Ishikawa (cell line): ENCODE data around the gene PER2.

Experiments used
- CEBPB ChIP-seq: IDR thresholded peaks from 2 replicates; pipeline ENCODE4 v1.6.1; 2012
- CREB1 ChIP-seq: IDR thresholded peaks from 2 replicates; pipeline ENCODE4 v1.6.1; 2012; ENCODE audit warnings: low read depth
- EGR1 ChIP-seq: IDR thresholded peaks from 2 replicates; pipeline ENCODE4 v1.6.1; 2012
- EP300 ChIP-seq: IDR thresholded peaks from 2 replicates; pipeline ENCODE4 v1.6.1; 2012; ENCODE audit warnings: borderline replicate concordance
- FOXM1 ChIP-seq: IDR thresholded peaks from 2 replicates; pipeline ENCODE4 v1.6.1; 2012; ENCODE audit warnings: low read depth, borderline replicate concordance
- NFIC ChIP-seq: IDR thresholded peaks from 2 replicates; pipeline ENCODE4 v1.6.1; 2012
- RAD21 ChIP-seq: IDR thresholded peaks from 2 replicates; pipeline ENCODE4 v1.6.1; 2012; ENCODE audit warnings: low read depth
- TAF1 ChIP-seq: IDR thresholded peaks from 2 replicates; pipeline ENCODE4 v1.6.1; 2012; ENCODE audit warnings: low read depth, mild to moderate bottlenecking
- TCF12 ChIP-seq: IDR thresholded peaks from 2 replicates; pipeline ENCODE4 v1.6.1; 2012; ENCODE audit warnings: low read depth
- TEAD4 ChIP-seq: IDR thresholded peaks from 2 replicates; pipeline ENCODE4 v1.6.1; 2012
- USF1 ChIP-seq: IDR thresholded peaks from 2 replicates; pipeline ENCODE4 v1.6.1; 2012
- YY1 ChIP-seq: IDR thresholded peaks from 2 replicates; pipeline ENCODE4 v1.6.1; 2012; ENCODE audit warnings: low read depth
- ZBTB7A ChIP-seq: IDR thresholded peaks from 2 replicates; pipeline ENCODE4 v1.6.1; 2012; ENCODE audit warnings: low read depth
- TF ChIP-seq, protein P1 (sequence below): IDR thresholded peaks from 2 replicates; pipeline ENCODE4 v1.6.1; 2012; ENCODE audit warnings: low read depth, mild to moderate bottlenecking
- TF ChIP-seq, protein P2 (sequence below): IDR thresholded peaks from 2 replicates; pipeline ENCODE4 v1.6.1; 2012

PER2 gene

GRCh38 chr2:238315031-238315595, 26.7 kb upstream of the PER2 start:
- no peak for TF ChIP-seq EGR1
- no peak for TF ChIP-seq RAD21
- no peak for TF ChIP-seq NFIC
- TF ChIP-seq CREB1 = no peak
- no peak for TF ChIP-seq ZBTB7A
- TF ChIP-seq EP300 = no peak
- no peak for TF ChIP-seq CEBPB
- TF ChIP-seq TAF1 = no peak
- TF ChIP-seq USF1 = no peak
- no peak for TF ChIP-seq TEAD4
- no peak for TF ChIP-seq YY1
- TF ChIP-seq, protein P1, sequence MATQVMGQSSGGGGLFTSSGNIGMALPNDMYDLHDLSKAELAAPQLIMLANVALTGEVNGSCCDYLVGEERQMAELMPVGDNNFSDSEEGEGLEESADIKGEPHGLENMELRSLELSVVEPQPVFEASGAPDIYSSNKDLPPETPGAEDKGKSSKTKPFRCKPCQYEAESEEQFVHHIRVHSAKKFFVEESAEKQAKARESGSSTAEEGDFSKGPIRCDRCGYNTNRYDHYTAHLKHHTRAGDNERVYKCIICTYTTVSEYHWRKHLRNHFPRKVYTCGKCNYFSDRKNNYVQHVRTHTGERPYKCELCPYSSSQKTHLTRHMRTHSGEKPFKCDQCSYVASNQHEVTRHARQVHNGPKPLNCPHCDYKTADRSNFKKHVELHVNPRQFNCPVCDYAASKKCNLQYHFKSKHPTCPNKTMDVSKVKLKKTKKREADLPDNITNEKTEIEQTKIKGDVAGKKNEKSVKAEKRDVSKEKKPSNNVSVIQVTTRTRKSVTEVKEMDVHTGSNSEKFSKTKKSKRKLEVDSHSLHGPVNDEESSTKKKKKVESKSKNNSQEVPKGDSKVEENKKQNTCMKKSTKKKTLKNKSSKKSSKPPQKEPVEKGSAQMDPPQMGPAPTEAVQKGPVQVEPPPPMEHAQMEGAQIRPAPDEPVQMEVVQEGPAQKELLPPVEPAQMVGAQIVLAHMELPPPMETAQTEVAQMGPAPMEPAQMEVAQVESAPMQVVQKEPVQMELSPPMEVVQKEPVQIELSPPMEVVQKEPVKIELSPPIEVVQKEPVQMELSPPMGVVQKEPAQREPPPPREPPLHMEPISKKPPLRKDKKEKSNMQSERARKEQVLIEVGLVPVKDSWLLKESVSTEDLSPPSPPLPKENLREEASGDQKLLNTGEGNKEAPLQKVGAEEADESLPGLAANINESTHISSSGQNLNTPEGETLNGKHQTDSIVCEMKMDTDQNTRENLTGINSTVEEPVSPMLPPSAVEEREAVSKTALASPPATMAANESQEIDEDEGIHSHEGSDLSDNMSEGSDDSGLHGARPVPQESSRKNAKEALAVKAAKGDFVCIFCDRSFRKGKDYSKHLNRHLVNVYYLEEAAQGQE = no peak
- TF ChIP-seq, protein P2, sequence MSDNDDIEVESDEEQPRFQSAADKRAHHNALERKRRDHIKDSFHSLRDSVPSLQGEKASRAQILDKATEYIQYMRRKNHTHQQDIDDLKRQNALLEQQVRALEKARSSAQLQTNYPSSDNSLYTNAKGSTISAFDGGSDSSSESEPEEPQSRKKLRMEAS = no peak

DNA sequence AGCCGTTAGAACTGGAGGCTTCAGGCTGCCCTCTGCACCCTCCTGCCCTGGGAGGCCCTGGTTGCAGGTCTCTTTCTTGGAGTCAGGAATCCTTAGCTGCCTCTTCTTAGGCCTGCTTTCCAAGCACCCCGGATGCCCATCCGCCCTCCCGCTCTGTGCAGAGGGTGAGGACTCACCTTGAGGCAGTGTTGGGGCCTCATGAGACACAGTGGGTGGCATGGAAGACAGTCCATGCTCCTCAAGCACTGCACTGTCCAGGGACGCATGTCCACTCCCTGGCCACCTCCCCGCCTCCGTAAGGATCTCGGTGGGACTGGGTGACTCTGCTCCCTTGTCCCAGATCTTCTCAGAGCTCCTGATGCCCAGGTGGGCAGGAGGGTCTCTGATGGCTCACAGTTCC, 26.2 kb upstream of the PER2 start:
- no peak for TF ChIP-seq EP300
- no peak for TF ChIP-seq USF1
- TF ChIP-seq, protein P2 = no peak
- TF ChIP-seq TCF12 = no peak
- TF ChIP-seq, protein P1 = no peak

DNA sequence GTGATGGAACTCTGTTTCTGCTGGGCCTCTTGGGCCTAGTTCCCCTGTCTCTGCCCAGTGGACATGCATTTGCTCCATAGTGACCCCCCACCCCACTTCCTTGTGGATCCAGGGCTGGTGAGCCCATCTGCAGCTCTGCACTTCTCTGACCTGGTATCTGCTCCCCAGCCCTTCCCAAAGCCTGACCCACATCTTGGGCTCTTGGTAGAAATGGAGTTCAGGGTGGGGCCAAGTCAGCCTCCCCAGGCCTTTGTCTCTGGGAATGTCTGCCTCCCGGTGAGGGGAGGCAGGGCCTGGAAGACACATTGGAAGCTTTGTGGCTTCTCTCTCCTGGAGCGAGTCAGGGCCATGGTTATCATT, 25.6 kb upstream of the PER2 start:
- TF ChIP-seq EP300 (no peak), FOXM1 (no peak), TCF12 (no peak), ZBTB7A (no peak)

- no peak for TF ChIP-seq EGR1
- no peak for TF ChIP-seq CEBPB
- no peak for TF ChIP-seq ZBTB7A
- no peak for TF ChIP-seq TEAD4
- no peak for TF ChIP-seq USF1
- TF ChIP-seq NFIC = no peak
- TF ChIP-seq CREB1 = no peak
- TF ChIP-seq YY1 = no peak
- no peak for TF ChIP-seq TCF12
- no peak for TF ChIP-seq EP300
- no peak for TF ChIP-seq RAD21
- TF ChIP-seq, protein P1 = no peak
- TF ChIP-seq FOXM1 = no peak
- TF ChIP-seq, protein P2 = no peak
- no peak for TF ChIP-seq TAF1
Measured at GRCh38 chr2:238313289-238313990, 25.0 kb upstream of the PER2 start.
